Sciatic nerve (tissue), 2 donors: ENCODE measurements around the gene NCOA1. TPM values are rescaled to one million over a fixed set of nuclear protein-coding genes. Genes with fewer than 3 reads are reported as not detected.
"Not testable (repeated sequence)": the region's sequence is repeated elsewhere in the genome, so short reads cannot be mapped to it uniquely, and the experiment has no call there.

Source experiments
- ATAC-seq: fragments of 200-7000 bp; cut with Tn5 transposase; one replicate; pipeline ENCODE4 v1.9.1; 2020; ENCODE audit warnings: mild to moderate bottlenecking, moderate library complexity
- DNase-seq: peaks from one replicate; pipeline ENCODE4 v3.0.0-alpha.2; 2020; ENCODE audit warnings: low spot score
- intact Hi-C: fragments of 100-400 bp; cut with DNase I; formaldehyde crosslinking; loops from one replicate; pipeline ENCODE4 v1.14.2; 2022
- total RNA-seq: library from RNA; stranded (reverse); fragmentation: NEBNext Ultra II Directional; extraction: Animal tissue kit (Norgen Biotek cat#: 25700); gene quantifications from one replicate; pipeline ENCODE4 v1.2.1, GENCODE V29; 2021
- donor health status: DM: no; HTN: no; CAD: no.
- donor health status: DM: no; HTN: no; CAD: no.

The NCOA1 gene
- total RNA-seq, 1 donor from 2014 or later = 89.7 TPM

GRCh38 chr2:24651643-24652003 is 160.6 kb downstream of the NCOA1 start:
- DNase-seq = no peak
- no peak for ATAC-seq
- intact Hi-C loops = no loop called here

- no peak for ATAC-seq
- DNase-seq = no peak
- intact Hi-C loops = no loop called here
These were observed 161.5 kb downstream of the NCOA1 start for GRCh38 chr2:24652265-24653182.

- ATAC-seq (no peak), DNase-seq (no peak)
- intact Hi-C loops = no loop called here
These were observed 166.8 kb downstream of the NCOA1 start for GRCh38 chr2:24657818-24658217.

- no peak for ATAC-seq
- no peak for DNase-seq
- intact Hi-C loops = no loop called here
These were observed 167.6 kb downstream of the NCOA1 start for GRCh38 chr2:24658531-24659202.

- ATAC-seq = no peak
- intact Hi-C loops = no loop called here
- no peak for DNase-seq
These were observed 168.8 kb downstream of the NCOA1 start for GRCh38 chr2:24659862-24660261.

GRCh38 chr2:24667542-24667941 is 176.5 kb downstream of the NCOA1 start:
- intact Hi-C loops = no loop called here
- DNase-seq = no peak
- ATAC-seq = no peak

GRCh38 chr2:24671230-24671629 is 180.2 kb downstream of the NCOA1 start:
- ATAC-seq (no peak), DNase-seq (no peak)
- intact Hi-C loops = no loop called here

- DNase-seq = no peak
- intact Hi-C loops = no loop called here
These were observed 181.5 kb downstream of the NCOA1 start for GRCh38 chr2:24672589-24672988.

GRCh38 chr2:24675338-24675737 is 184.3 kb downstream of the NCOA1 start:
- DNase-seq (no peak), ATAC-seq (no peak)
- intact Hi-C loops = no loop called here

More at GRCh38 chr2:24672589-24672988, 181.5 kb downstream of the NCOA1 start:
- no peak for ATAC-seq

- DNase-seq (no peak), ATAC-seq (no peak)
- intact Hi-C loops = no loop called here
These were observed 185.4 kb downstream of the NCOA1 start for GRCh38 chr2:24676493-24676892.

- DNase-seq, intact Hi-C loops, ATAC-seq: not testable (repeated sequence)
These were observed 187.0 kb downstream of the NCOA1 start for GRCh38 chr2:24678066-24678465.

GRCh38 chr2:24680196-24680595 is 189.1 kb downstream of the NCOA1 start:
- DNase-seq = no peak
- intact Hi-C loops = no loop called here
- ATAC-seq = no peak

GRCh38 chr2:24682304-24682703 is 191.2 kb downstream of the NCOA1 start:
- intact Hi-C loops = no loop called here
- no peak for DNase-seq
- no peak for ATAC-seq

GRCh38 chr2:24683408-24683807 is 192.4 kb downstream of the NCOA1 start:
- ATAC-seq (no peak), DNase-seq (no peak)
- intact Hi-C loops = no loop called here

GRCh38 chr2:24690524-24690923 is 199.5 kb downstream of the NCOA1 start:
- intact Hi-C loops = no loop called here
- ATAC-seq (no peak), DNase-seq (no peak)

GRCh38 chr2:24691806-24692205 is 200.8 kb downstream of the NCOA1 start:
- ATAC-seq (no peak), DNase-seq (no peak)
- intact Hi-C loops = no loop called here

- intact Hi-C loops = no loop called here
- no peak for ATAC-seq
- no peak for DNase-seq
These were observed 206.7 kb downstream of the NCOA1 start for GRCh38 chr2:24697792-24698191.

- DNase-seq (no peak), ATAC-seq (no peak)
- intact Hi-C loops = no loop called here
These were observed 211.7 kb downstream of the NCOA1 start for GRCh38 chr2:24702800-24703199.

- intact Hi-C loops = no loop called here
- ATAC-seq = no peak
- DNase-seq = no peak
These were observed 213.6 kb downstream of the NCOA1 start for GRCh38 chr2:24704692-24705091.

GRCh38 chr2:24707143-24707542 is 216.1 kb downstream of the NCOA1 start:
- intact Hi-C loops = no loop called here
- DNase-seq (no peak), ATAC-seq (no peak)
